H1 (cell line): ENCODE data around the gene ASB8. TPM values are rescaled to one million over a fixed set of nuclear protein-coding genes. Genes with fewer than 3 reads are reported as not detected.
A peak's percentile ranks its signal among the peaks of the same experiment; 100 is the strongest.

ENCODE experiments used
- GTF2F1 ChIP-seq: IDR thresholded peaks from 2 replicates; pipeline ENCODE4 v1.6.1; 2012; ENCODE audit warnings: low read depth, low read length, improper control_type of control experiment, borderline replicate concordance
- MAFK ChIP-seq: IDR thresholded peaks from 2 replicates; pipeline ENCODE4 v1.6.1; 2012; ENCODE audit warnings: low read depth, mild to moderate bottlenecking, improper control_type of control experiment, low read length
- PHF8 ChIP-seq: fragments of 200-600 bp; sonication (generic); conservative IDR thresholded peaks from 2 replicates; pipeline ENCODE4 v1.7.1; 2012; ENCODE audit warnings: low read depth, mild to moderate bottlenecking, inconsistent platforms, low read length, moderate library complexity
- POLR2A ChIP-seq, 2 experiments: IDR thresholded peaks; 1 replicate in 1 of 2; 2 replicates in 1 of 2; pipeline ENCODE4 v1.6.1; 2011; ENCODE audit warnings: low read depth in 2 of 2, low read length in 2 of 2, mild to moderate bottlenecking in 2 of 2; ENCODE audit errors: control extremely low read depth in 1 of 2
- POU5F1 ChIP-seq: IDR thresholded peaks from 2 replicates; pipeline ENCODE4 v1.6.1; 2011; ENCODE audit warnings: low read depth, mild to moderate bottlenecking, low read length, moderate library complexity
- RAD21 ChIP-seq, 2 experiments: IDR thresholded peaks in 1 of 2; conservative IDR thresholded peaks in 1 of 2; 2 replicates each; pipeline ENCODE4 v1.6.1; 2011; ENCODE audit warnings: low read depth in 2 of 2, low read length in 2 of 2, improper control_type of control experiment in 1 of 2, inconsistent platforms in 1 of 2, mild to moderate bottlenecking in 1 of 2, moderate library complexity in 1 of 2
- RFX5 ChIP-seq: IDR thresholded peaks from 2 replicates; pipeline ENCODE4 v1.6.1; 2011; ENCODE audit warnings: low read depth, low read length, improper control_type of control experiment, borderline replicate concordance
- SAP30 ChIP-seq: fragments of 300-600 bp; sonication (generic); IDR thresholded peaks from 2 replicates; pipeline ENCODE4 v1.7.1; 2012; ENCODE audit warnings: low read length, moderate library complexity, mild to moderate bottlenecking, inconsistent platforms; ENCODE audit not compliant: insufficient read depth, insufficient replicate concordance
- SIN3A ChIP-seq, 2 experiments: IDR thresholded peaks in 1 of 2; conservative IDR thresholded peaks in 1 of 2; 2 replicates each; pipeline ENCODE4 v1.6.1; 2011 to 2012; ENCODE audit warnings: low read length in 2 of 2, improper control_type of control experiment in 1 of 2, low read depth in 1 of 2, mild to moderate bottlenecking in 1 of 2
- SIX5 ChIP-seq: IDR thresholded peaks from 2 replicates; pipeline ENCODE4 v1.6.1; 2011; ENCODE audit warnings: mild to moderate bottlenecking, low read depth, low read length
- SRF ChIP-seq: IDR thresholded peaks from 2 replicates; pipeline ENCODE4 v1.6.1; 2011; ENCODE audit warnings: mild to moderate bottlenecking, low read depth, low read length, moderate library complexity
- TAF1 ChIP-seq: IDR thresholded peaks from 2 replicates; pipeline ENCODE4 v1.6.1; 2011; ENCODE audit warnings: mild to moderate bottlenecking, low read depth, low read length
- TBP ChIP-seq: IDR thresholded peaks from 2 replicates; pipeline ENCODE4 v1.6.1; 2011; ENCODE audit warnings: low read depth, low read length, improper control_type of control experiment
- TEAD4 ChIP-seq: IDR thresholded peaks from 2 replicates; pipeline ENCODE4 v1.6.1; 2012; ENCODE audit warnings: low read depth, low read length, inconsistent platforms, mixed read lengths
- YY1 ChIP-seq: IDR thresholded peaks from 2 replicates; pipeline ENCODE4 v1.6.1; 2011; ENCODE audit warnings: low read depth, mild to moderate bottlenecking, low read length
- ZNF274 ChIP-seq: IDR thresholded peaks from 2 replicates; pipeline ENCODE4 v1.7.0; 2012; ENCODE audit warnings: low read length, borderline replicate concordance; ENCODE audit errors: extremely low read depth
- polyA plus RNA-seq, 7 experiments: library from polyadenylated mRNA; depleted of rRNA in 3 of 7; stranded (reverse) in 5 of 7; unstranded in 2 of 7; fragments of >200 nt in 5 of 7; fragments of 200-250 nt in 2 of 7; gene quantifications; 1 replicate in 5 of 7; 2 replicates in 1 of 7; 4 replicates in 1 of 7; pipeline versions ENCODE4 v1.2.1 to v1.2.3, GENCODE V29; 2011 to 2013; ENCODE audit warnings: missing spikeins in 2 of 7, mixed read lengths in 2 of 7
- total RNA-seq: library from RNA; stranded (reverse); fragmentation: NEBNext Ultra II Directional; extraction: Animal tissue kit (Norgen Biotek cat#: 25700); gene quantifications from 2 replicates; pipeline ENCODE4 v1.2.1, GENCODE V29; 2021
- TF ChIP-seq, protein P1 (sequence below): IDR thresholded peaks from 2 replicates; pipeline ENCODE4 v1.6.1; 2012; ENCODE audit warnings: inconsistent platforms
- TF ChIP-seq, protein P2 (sequence below): IDR thresholded peaks from 2 replicates; pipeline ENCODE4 v1.6.1; 2012; ENCODE audit warnings: low read length, inconsistent platforms
- TF ChIP-seq, protein P3 (sequence below), 3 experiments: IDR thresholded peaks; 1 replicate in 2 of 3; 2 replicates in 1 of 3; pipeline versions ENCODE4 v1.5.1 to v1.6.1; 2011; ENCODE audit warnings: low read length in 3 of 3, mild to moderate bottlenecking in 3 of 3, inconsistent platforms in 2 of 3, low read depth in 1 of 3, moderate library complexity in 1 of 3; ENCODE audit not compliant: insufficient read depth in 1 of 3; ENCODE audit errors: control extremely low read depth in 1 of 3

ASB8 gene
- total and polyA plus RNA-seq, 2 of the 8 experiments (the other 6 are each of a cell fraction or from before 2014, with no cell fraction given): 3.8 to 8.3 TPM

DNA sequence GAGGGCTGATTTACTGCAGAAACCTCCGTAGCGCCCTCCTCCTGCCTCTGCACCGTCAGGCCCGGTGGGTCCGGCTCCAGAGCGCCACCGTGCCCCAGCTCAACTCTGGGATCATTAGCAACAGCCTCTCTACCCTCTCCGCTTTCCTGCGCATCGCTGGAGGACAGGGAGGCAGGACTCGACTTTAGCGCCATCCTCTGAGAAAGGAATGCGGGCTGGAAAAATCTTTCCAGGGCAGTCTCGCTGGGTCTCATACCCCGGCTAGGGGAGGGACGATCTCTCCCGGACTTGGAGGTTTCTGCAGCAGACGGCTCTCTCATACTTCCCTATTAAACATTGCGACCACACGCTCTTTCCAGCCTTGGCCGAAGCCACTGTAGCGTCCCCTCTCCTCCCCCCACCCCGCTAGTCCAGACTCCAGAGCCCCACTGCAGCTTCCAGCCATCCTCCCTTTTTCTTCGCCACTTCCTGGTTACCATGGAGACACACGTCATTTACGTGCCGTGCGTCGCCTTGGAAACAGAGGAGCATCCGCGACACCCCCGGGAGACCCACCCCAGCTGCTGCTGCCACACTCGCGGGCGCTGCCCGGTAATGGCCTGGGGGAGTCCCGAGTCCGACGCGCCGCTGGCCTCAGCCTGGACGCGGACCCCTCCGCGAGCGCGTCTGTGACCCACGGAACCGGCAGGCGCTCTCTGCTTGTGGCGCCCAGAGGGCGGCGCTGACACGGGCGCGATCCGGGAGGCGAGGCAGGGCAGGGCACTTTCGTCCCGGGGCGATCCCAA lies 26.0 kb upstream of the ASB8 start, which contains the start of gene CCDC184 (continued):
- TF ChIP-seq RAD21 (IDR thresholded peaks at IDR 0.05 in 1 of 2, conservative IDR thresholded peaks at IDR 0.05 in 1 of 2; ENCODE audit: low read depth in 2 of 2, low read length in 2 of 2) (peak in 1 of 2 experiments; percentile 41; a peak in 3 of 4 replicates), PHF8 (0 out of 2 replicates have a peak, but pooled peaks have one; percentile 51), SIX5 (no peak), SIN3A (conservative IDR thresholded peaks at IDR 0.05 in 1 of 2, IDR thresholded peaks at IDR 0.05 in 1 of 2; ENCODE audit: low read depth in 1 of 2, low read length in 2 of 2) (peak; percentile 31 to 89; a peak in 3 of 4 replicates), SAP30 (peak; percentile 51), POLR2A (IDR thresholded peaks at IDR 0.05; ENCODE audit: control extremely low read depth in 1 of 2, low read depth in 2 of 2, low read length in 2 of 2) (peak in 1 of 2 experiments; percentile 36; a peak in 1 of 3 replicates), TBP (peak; percentile 48), POU5F1 (no peak), GTF2F1 (no peak), ZNF274 (no peak), YY1 (no peak), SRF (no peak), TEAD4 (peak; percentile 15; the same call in 1 of the 2 replicates), MAFK (no peak), TAF1 (peak; percentile 44; the same call in 1 of the 2 replicates), RFX5 (no peak)
- TF ChIP-seq, protein P1, sequence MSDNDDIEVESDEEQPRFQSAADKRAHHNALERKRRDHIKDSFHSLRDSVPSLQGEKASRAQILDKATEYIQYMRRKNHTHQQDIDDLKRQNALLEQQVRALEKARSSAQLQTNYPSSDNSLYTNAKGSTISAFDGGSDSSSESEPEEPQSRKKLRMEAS: peak; percentile 53; the same call in 1 of the 2 replicates
- TF ChIP-seq, protein P2, sequence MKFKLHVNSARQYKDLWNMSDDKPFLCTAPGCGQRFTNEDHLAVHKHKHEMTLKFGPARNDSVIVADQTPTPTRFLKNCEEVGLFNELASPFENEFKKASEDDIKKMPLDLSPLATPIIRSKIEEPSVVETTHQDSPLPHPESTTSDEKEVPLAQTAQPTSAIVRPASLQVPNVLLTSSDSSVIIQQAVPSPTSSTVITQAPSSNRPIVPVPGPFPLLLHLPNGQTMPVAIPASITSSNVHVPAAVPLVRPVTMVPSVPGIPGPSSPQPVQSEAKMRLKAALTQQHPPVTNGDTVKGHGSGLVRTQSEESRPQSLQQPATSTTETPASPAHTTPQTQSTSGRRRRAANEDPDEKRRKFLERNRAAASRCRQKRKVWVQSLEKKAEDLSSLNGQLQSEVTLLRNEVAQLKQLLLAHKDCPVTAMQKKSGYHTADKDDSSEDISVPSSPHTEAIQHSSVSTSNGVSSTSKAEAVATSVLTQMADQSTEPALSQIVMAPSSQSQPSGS: no peak
- TF ChIP-seq, protein P3, sequence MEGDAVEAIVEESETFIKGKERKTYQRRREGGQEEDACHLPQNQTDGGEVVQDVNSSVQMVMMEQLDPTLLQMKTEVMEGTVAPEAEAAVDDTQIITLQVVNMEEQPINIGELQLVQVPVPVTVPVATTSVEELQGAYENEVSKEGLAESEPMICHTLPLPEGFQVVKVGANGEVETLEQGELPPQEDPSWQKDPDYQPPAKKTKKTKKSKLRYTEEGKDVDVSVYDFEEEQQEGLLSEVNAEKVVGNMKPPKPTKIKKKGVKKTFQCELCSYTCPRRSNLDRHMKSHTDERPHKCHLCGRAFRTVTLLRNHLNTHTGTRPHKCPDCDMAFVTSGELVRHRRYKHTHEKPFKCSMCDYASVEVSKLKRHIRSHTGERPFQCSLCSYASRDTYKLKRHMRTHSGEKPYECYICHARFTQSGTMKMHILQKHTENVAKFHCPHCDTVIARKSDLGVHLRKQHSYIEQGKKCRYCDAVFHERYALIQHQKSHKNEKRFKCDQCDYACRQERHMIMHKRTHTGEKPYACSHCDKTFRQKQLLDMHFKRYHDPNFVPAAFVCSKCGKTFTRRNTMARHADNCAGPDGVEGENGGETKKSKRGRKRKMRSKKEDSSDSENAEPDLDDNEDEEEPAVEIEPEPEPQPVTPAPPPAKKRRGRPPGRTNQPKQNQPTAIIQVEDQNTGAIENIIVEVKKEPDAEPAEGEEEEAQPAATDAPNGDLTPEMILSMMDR (IDR thresholded peaks at IDR 0.05; ENCODE audit: control extremely low read depth in 1 of 3, insufficient read depth in 1 of 3, low read depth in 1 of 3, low read length in 3 of 3): peak; percentile 34 to 44 (median 35)
